ENCODE measurements around the gene CDK14.

GRCh38 chr7:91107460-91107859 lies 511.3 kb downstream of the CDK14 start:
- TF ChIP-seq SP1 (IDR thresholded peaks at IDR 0.05) (no peak), FOXA1 (IDR thresholded peaks at IDR 0.05) (no peak), JUND (IDR thresholded peaks at IDR 0.05) (no peak), EGR1 (IDR thresholded peaks at IDR 0.05; ENCODE audit: low read depth in 2 of 2) (no peak), REST (IDR thresholded peaks at IDR 0.05) (no peak), RAD21 (IDR thresholded peaks at IDR 0.05) (no peak)
- TF ChIP-seq, protein P1, sequence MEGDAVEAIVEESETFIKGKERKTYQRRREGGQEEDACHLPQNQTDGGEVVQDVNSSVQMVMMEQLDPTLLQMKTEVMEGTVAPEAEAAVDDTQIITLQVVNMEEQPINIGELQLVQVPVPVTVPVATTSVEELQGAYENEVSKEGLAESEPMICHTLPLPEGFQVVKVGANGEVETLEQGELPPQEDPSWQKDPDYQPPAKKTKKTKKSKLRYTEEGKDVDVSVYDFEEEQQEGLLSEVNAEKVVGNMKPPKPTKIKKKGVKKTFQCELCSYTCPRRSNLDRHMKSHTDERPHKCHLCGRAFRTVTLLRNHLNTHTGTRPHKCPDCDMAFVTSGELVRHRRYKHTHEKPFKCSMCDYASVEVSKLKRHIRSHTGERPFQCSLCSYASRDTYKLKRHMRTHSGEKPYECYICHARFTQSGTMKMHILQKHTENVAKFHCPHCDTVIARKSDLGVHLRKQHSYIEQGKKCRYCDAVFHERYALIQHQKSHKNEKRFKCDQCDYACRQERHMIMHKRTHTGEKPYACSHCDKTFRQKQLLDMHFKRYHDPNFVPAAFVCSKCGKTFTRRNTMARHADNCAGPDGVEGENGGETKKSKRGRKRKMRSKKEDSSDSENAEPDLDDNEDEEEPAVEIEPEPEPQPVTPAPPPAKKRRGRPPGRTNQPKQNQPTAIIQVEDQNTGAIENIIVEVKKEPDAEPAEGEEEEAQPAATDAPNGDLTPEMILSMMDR (IDR thresholded peaks at IDR 0.05; ENCODE audit: low read depth, low read length, missing input control), result no peak
- TF ChIP-seq, protein P2, sequence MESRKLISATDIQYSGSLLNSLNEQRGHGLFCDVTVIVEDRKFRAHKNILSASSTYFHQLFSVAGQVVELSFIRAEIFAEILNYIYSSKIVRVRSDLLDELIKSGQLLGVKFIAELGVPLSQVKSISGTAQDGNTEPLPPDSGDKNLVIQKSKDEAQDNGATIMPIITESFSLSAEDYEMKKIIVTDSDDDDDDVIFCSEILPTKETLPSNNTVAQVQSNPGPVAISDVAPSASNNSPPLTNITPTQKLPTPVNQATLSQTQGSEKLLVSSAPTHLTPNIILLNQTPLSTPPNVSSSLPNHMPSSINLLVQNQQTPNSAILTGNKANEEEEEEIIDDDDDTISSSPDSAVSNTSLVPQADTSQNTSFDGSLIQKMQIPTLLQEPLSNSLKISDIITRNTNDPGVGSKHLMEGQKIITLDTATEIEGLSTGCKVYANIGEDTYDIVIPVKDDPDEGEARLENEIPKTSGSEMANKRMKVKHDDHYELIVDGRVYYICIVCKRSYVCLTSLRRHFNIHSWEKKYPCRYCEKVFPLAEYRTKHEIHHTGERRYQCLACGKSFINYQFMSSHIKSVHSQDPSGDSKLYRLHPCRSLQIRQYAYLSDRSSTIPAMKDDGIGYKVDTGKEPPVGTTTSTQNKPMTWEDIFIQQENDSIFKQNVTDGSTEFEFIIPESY (IDR thresholded peaks at IDR 0.05), result no peak
